PC-3 (cell line): ENCODE measurements around the gene TRMT6. TPM values are rescaled to one million over a fixed set of nuclear protein-coding genes. Genes with fewer than 3 reads are reported as not detected.

ENCODE experiments used
- ATAC-seq: fragments of 200-7000 bp; cut with Tn5 transposase; 2 replicates; pipeline ENCODE4 v1.9.1; 2020; ENCODE audit warnings: mild to moderate bottlenecking, moderate library complexity
- BruUV-seq: library from RNA; stranded (reverse); fragments of 400-500 nt; replicated peaks from 2 replicates; lab custom pipeline; 2021; lab: Mats Ljungman, UMichigan
- CTCF ChIA-PET: fragments of 300-600 bp; sonication (Branson Sonifier 250); formaldehyde crosslinking; loops from one replicate; lab custom pipeline; 2022; ENCODE audit warnings: antibody characterized with exemption; lab: Charles Lee
- POLR2A ChIA-PET: fragments of 300-600 bp; sonication (Branson Sonifier 250); formaldehyde crosslinking; loops from one replicate; lab custom pipeline; 2022; ENCODE audit warnings: antibody characterized with exemption; ENCODE audit not compliant: unreplicated experiment; lab: Charles Lee
- DNase-seq: peaks from one replicate; pipeline ENCODE4 v3.0.0-alpha.2; 2015
- H2AFZ ChIP-seq: fragments of 300-600 bp; sonication (generic); 2 replicates; pipeline ENCODE4 v1.6.0; 2016; ENCODE audit warnings: antibody characterized with exemption, low read length
- H3F3A ChIP-seq: fragments of 300-600 bp; sonication (generic); one replicate; pipeline ENCODE4 v1.6.0; 2017; ENCODE audit warnings: antibody characterized with exemption, low read length, control low read depth, mild to moderate bottlenecking; ENCODE audit not compliant: unreplicated experiment
- H3K27ac ChIP-seq: fragments of 300-600 bp; sonication (generic); 2 replicates; pipeline ENCODE4 v1.5.1; 2016; ENCODE audit warnings: mild to moderate bottlenecking, low read length
- H3K27me3 ChIP-seq: fragments of 300-600 bp; sonication (generic); 2 replicates; pipeline ENCODE4 v1.6.1; 2016; ENCODE audit warnings: low read length, mixed read lengths
- H3K36me3 ChIP-seq: fragments of 300-600 bp; sonication (generic); 2 replicates; pipeline ENCODE4 v1.6.1; 2016; ENCODE audit warnings: low read depth, mixed run types, low read length, mixed read lengths
- H3K4me1 ChIP-seq: fragments of 300-600 bp; sonication (generic); 2 replicates; pipeline ENCODE4 v1.5.1; 2016; ENCODE audit warnings: low read length; ENCODE audit not compliant: insufficient read depth
- H3K4me2 ChIP-seq: fragments of 300-600 bp; sonication (generic); 2 replicates; pipeline ENCODE4 v1.6.0; 2016; ENCODE audit warnings: low read length
- H3K4me3 ChIP-seq: fragments of 300-600 bp; sonication (generic); 2 replicates; pipeline ENCODE4 v1.5.1; 2016; ENCODE audit warnings: mild to moderate bottlenecking, low read length, mixed read lengths
- H3K79me2 ChIP-seq: fragments of 300-600 bp; sonication (generic); 2 replicates; pipeline ENCODE4 v1.6.1; 2017; ENCODE audit warnings: low read length, mixed read lengths
- H3K9ac ChIP-seq: fragments of 300-600 bp; sonication (generic); 2 replicates; pipeline ENCODE4 v1.6.0; 2016; ENCODE audit warnings: mild to moderate bottlenecking, low read length
- H3K9me2 ChIP-seq: fragments of 300-600 bp; sonication (generic); replicated peaks from 2 replicates; pipeline ENCODE4 v1.6.1; 2016; ENCODE audit warnings: mixed run types, low read length, mixed read lengths
- H3K9me3 ChIP-seq: fragments of 300-600 bp; sonication (generic); 2 replicates; pipeline ENCODE4 v1.6.1; 2016; ENCODE audit warnings: low read length, mixed read lengths
- H4K20me1 ChIP-seq: fragments of 300-600 bp; sonication (generic); 2 replicates; pipeline ENCODE4 v1.6.1; 2016; ENCODE audit warnings: low read length, mixed read lengths
- EZH2 ChIP-seq: fragments of 300-600 bp; sonication (generic); IDR thresholded peaks from one replicate; pipeline ENCODE4 v1.6.1; 2017; ENCODE audit warnings: antibody characterized with exemption, mild to moderate bottlenecking, low read length; ENCODE audit not compliant: unreplicated experiment
- EZH2phosphoT487 ChIP-seq: fragments of 300-600 bp; sonication (generic); IDR thresholded peaks from 2 replicates; pipeline ENCODE4 v1.6.1; 2018; ENCODE audit warnings: mild to moderate bottlenecking, antibody characterized with exemption, low read length, borderline replicate concordance
- intact Hi-C: fragments of 100-400 bp; cut with micrococcal nuclease; formaldehyde crosslinking; loops from 2 replicates; pipeline ENCODE4 v1.9.0; 2023
- total RNA-seq: library from RNA; depleted of rRNA; stranded (reverse); fragments of >200 nt; gene quantifications from 2 replicates; pipeline ENCODE4 v1.2.3, GENCODE V29; 2014
- TF ChIP-seq, protein P1 (sequence below): fragments of 300-600 bp; sonication (generic); conservative IDR thresholded peaks from 2 replicates; pipeline ENCODE4 v1.5.1; 2017; ENCODE audit warnings: antibody characterized with exemption, low read depth, mild to moderate bottlenecking, low read length

Gene TRMT6
- total RNA-seq, 1 experiment from 2014 or later, result 44.0 TPM

DNA sequence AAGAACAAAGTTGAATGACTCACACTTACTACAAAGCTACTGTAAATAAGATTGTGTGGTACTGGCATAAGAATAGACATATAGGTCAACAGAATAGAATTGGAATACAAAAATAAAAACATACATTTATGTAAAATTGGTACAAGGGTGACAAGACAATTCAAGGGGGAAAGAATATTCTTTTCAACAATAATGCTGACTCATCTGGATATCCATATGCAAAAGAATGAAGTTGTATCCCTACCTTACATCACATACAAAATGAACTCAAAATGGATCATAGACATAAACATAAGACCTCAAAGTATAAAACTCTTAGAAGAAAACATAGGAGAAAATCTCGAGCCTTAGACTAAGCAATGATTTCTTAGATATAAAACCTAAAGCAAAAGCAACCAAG lies 50.9 kb downstream of the TRMT6 start:
- Histone ChIP-seq H3K36me3 (no peaks in the 10 kb centered on the region), H3F3A (no peaks in the 10 kb centered on the region), H3K4me1 (no peaks in the 10 kb centered on the region), H3K4me2 (no peak overlapping the region), H3K27me3 (peaks cover 67% of the 10 kb centered on the region), H3K79me2 (no peaks in the 10 kb centered on the region), H2AFZ (no peak overlapping the region), H3K27ac (no peak overlapping the region), H4K20me1 (no peaks in the 10 kb centered on the region), H3K9me3 (no peaks in the 10 kb centered on the region), H3K9ac (no peak overlapping the region), H3K9me2 (no peaks in the 10 kb centered on the region), H3K4me3 (no peak overlapping the region)
- DNase-seq (no peak), ATAC-seq (no peak)
- intact Hi-C loops, result no loop called here
- ChIA-PET CTCF (no interaction called here), POLR2A (no interaction called here)
- TF ChIP-seq, protein P1, sequence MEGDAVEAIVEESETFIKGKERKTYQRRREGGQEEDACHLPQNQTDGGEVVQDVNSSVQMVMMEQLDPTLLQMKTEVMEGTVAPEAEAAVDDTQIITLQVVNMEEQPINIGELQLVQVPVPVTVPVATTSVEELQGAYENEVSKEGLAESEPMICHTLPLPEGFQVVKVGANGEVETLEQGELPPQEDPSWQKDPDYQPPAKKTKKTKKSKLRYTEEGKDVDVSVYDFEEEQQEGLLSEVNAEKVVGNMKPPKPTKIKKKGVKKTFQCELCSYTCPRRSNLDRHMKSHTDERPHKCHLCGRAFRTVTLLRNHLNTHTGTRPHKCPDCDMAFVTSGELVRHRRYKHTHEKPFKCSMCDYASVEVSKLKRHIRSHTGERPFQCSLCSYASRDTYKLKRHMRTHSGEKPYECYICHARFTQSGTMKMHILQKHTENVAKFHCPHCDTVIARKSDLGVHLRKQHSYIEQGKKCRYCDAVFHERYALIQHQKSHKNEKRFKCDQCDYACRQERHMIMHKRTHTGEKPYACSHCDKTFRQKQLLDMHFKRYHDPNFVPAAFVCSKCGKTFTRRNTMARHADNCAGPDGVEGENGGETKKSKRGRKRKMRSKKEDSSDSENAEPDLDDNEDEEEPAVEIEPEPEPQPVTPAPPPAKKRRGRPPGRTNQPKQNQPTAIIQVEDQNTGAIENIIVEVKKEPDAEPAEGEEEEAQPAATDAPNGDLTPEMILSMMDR, result no peak
- TF ChIP-seq EZH2phosphoT487 (no peak), EZH2 (no peak)
- no TSS peak for BruUV-seq

DNA sequence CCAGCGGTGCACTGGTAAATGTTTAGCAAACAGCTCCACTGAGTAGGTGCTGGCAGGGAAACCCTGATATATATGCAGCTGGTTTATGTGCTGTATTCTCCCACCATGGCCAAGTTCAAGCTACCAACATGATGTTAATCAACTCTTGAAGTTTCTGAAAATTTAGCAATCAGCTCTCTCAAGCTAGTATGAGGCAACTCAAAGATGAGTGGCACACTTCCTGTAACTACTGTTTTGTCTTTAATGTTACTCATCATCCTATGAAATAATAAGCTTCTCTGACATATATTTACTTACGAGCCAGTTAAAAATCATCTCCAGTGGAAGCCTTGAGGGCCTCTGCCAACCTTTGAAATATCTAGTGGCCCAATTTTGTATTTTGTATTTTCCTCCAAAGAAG lies 54.7 kb downstream of the TRMT6 start:
- H3K79me2 ChIP-seq, result no peaks in the 10 kb centered on the region
- DNase-seq, result no peak
- TF ChIP-seq EZH2 (no peak), EZH2phosphoT487 (no peak)
- TF ChIP-seq, protein P1, result no peak

GRCh38 chr20:5893621-5894020 lies 56.7 kb downstream of the TRMT6 start:
- Histone ChIP-seq H3K4me3 (no peak overlapping the region), H3K79me2 (no peaks in the 10 kb centered on the region), H3K4me2 (no peak overlapping the region), H3F3A (no peaks in the 10 kb centered on the region), H3K9ac (no peak overlapping the region), H2AFZ (no peak overlapping the region), H4K20me1 (no peaks in the 10 kb centered on the region), H3K4me1 (no peaks in the 10 kb centered on the region), H3K27ac (no peak overlapping the region), H3K9me3 (no peaks in the 10 kb centered on the region), H3K36me3 (no peaks in the 10 kb centered on the region), H3K27me3 (peaks cover 40% of the 10 kb centered on the region), H3K9me2 (no peaks in the 10 kb centered on the region)
- ChIA-PET CTCF (no interaction called here), POLR2A (no interaction called here)
- DNase-seq (no peak), ATAC-seq (no peak)
- intact Hi-C loops, result no loop called here
- TF ChIP-seq EZH2 (no peak), EZH2phosphoT487 (no peak)
- TF ChIP-seq, protein P1, result no peak
- BruUV-seq, result no TSS peak

More for the DNA sequence above, 54.7 kb downstream of the TRMT6 start:
- Histone ChIP-seq H3K4me2 (no peak overlapping the region), H3K27ac (no peak overlapping the region), H4K20me1 (no peaks in the 10 kb centered on the region), H3K27me3 (peaks cover 43% of the 10 kb centered on the region), H3K9ac (no peak overlapping the region), H3K4me3 (no peak overlapping the region), H3K9me2 (no peaks in the 10 kb centered on the region), H3K9me3 (no peaks in the 10 kb centered on the region), H3F3A (no peaks in the 10 kb centered on the region), H2AFZ (no peak overlapping the region), H3K4me1 (no peaks in the 10 kb centered on the region), H3K36me3 (no peaks in the 10 kb centered on the region)
- CTCF ChIA-PET, result no interaction called here
- no peak for ATAC-seq
- no TSS peak for BruUV-seq
- intact Hi-C loops, result no loop called here
- POLR2A ChIA-PET, result interaction anchor here (0.6 kb wide), 1 partner anchor 23 kb away, joined by 3 read pairs; no protein-coding TSS in a partner anchor
